T47D (cell line): Measurements from ENCODE around the gene JHY.

ENCODE experiments used
- DNase-seq, 2 experiments: peaks; one replicate each; pipeline versions ENCODE4 v3.0.0 to v3.0.0-alpha.2; 2011 to 2012; ENCODE audit warnings: low read depth in 1 of 2, low spot score in 1 of 2
- JUND ChIP-seq: IDR thresholded peaks from 2 replicates; pipeline ENCODE4 v1.6.1; 2012; ENCODE audit warnings: low read depth
- in situ Hi-C: cut with HindIII; loops from 2 replicates; pipeline ENCODE4 v1.10.0; 2016; ENCODE audit warnings: low sequenced_read_pairs, low pct_unique_long_range_greater_than_20kb

The JHY gene

GRCh38 chr11:122979103-122979814 lies 96.7 kb downstream of the JHY start:
- in situ Hi-C loops, result no loop called here
- no peak for TF ChIP-seq JUND
- no peak for DNase-seq

DNA sequence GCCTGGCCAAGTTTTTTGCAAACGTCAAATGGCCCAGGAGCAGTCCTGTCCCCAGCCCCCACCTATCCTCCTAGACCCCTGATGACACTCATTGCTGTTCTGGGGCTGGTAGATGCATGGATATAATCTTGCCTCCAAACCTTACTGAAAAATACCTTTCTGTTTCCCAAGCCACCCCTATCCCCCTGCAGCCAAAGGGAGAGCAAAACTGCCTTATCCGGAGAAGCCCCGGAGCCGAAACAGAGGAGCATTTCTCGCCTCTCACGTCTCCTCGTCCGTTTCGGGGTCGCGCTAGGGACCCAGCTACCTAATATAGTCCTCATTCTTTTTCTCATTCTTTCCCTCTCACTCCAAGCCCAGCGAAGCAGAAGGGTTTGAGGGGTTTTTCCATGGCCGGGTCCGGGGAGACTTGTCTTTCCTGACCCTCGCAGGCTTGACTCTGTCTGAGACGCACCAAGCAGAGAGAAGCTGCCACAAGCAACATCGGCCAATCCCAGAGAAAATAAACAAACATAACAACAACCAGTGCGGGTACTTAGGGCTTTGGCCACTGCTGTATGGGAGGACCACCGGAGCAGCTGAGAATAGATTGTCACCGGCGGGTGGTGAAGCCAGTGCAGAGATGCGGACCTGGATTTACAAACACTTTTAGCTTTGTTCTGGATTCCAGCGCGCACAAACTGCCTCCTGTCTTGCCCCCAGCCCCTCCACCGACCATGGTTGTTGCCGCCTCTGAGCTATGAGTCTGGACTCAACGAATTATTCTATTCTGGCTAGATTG lies 97.4 kb downstream of the JHY start:
- in situ Hi-C loops, result no loop called here

DNA sequence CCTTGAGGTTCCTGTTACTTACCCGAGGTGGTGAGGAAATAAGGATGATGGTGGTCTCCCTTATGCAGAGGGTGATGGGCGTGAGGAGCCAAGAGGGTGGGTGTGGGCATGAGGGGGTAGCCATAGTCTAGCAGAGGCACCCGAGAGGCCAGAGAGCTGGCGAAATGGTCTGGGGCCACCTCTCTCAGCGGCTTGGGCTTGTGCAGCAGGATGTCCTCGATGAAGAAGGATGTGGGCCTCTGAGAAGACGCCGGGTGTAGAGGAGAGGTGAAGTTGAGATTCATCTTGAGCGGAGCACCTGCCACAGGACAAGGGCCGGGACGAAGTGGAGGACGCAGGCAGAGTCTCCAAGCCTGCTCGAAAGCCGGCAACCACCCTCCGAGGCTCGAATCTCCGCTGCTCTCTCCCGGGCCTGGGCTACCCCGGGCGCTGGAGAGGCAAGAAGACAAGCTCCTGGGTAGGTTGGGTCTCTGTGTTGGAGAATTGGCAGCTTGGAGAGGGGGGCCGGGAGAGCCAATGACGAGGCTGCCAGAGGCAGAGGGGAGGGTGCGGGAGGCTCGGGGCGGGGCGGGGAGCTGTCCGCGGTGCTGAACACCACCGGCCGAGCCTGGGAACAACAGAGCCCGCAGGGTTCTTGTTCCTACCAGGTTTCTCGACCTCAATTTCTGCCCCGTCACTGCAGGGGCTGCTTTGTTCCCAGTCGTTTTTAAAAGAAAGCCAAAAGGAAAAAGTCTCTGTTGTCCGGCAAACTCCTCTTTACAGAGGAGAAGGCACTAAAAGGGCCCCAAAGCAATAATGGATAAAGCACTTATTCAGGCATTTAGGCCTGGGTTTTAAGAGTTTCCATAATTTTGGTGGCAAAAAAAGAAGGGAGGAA lies 99.1 kb downstream of the JHY start, which contains the start of gene BSX:
Gene BSX, minus strand, starts transcription at position 447 of the 877 bp plus-strand sequence. Its CDS starts 163 bp downstream, at position 284.
- 0 out of 2 replicates have a peak, but pooled peaks have one; percentile 13 for TF ChIP-seq JUND
- DNase-seq, result peak; percentile 96

More for the DNA sequence above, 97.4 kb downstream of the JHY start:
- no peak for DNase-seq
- no peak for TF ChIP-seq JUND

GRCh38 chr11:122983438-122984185 lies 101.1 kb downstream of the JHY start:
- no peak for TF ChIP-seq JUND
- in situ Hi-C loops, result no loop called here
- no peak for DNase-seq

More for the DNA sequence above, 99.1 kb downstream of the JHY start, which contains the start of gene BSX:
- in situ Hi-C loops, result no loop called here

DNA sequence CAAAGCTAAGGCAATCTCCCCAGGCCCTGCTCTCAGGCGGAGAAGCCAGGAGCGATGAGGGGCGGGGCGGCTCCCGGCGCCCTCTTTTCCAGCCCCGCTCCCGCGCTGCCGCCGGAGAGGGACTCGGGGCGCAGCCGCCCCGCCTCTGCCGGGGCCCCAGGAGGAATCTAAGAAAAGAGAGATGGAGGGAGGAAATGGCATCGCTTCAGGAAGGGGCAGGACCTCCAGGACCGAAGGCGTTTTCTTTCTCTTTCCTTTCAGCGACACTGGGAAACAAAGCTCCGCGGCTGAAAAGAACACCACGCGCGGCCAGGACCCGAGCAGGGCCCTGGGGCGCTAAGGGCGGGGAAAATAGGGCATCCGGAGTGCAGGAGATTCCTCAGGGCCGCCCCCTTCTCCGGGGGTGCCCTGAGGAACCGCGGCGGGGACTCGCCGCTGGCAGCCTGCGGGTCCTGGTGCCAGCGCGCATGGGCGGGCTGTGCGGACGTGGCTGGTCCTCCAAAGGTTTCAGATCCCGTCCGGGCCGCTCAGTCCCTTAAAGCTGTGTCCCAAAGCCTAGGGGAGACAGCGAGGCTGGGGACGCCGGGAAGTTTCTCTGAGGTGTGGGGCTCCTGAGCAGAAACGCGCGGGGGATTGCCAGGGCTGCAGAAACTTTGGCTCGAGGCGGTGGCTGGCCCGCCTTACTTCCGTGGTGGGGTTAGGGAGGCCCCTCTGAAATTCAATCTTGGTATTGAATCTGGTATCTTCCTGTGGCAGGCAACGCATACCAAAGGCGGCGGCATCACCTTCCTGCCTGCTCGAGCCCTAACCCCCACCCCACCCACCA lies 101.8 kb downstream of the JHY start:
- TF ChIP-seq JUND, result no peak
- in situ Hi-C loops, result no loop called here
- DNase-seq, result no peak

DNA sequence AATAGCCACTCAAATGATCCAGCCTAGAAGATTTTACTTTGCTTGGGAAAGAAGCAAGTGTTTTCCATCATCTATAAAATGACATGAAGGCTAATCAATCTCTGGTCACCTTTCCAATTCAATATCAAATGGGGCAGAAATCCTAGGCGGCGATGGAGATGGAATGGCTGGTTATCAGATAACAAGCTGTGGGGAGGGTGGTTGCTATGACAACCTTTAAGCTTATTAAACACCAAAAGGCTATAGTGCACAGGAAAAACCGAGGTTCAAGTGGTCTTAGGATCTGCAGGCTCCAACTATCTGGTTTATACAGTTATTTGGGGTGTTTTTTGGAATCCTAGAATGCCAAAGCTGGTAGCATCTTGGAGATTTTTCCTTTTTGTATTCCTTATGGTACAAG lies 113.0 kb downstream of the JHY start:
- TF ChIP-seq JUND, result no peak
- in situ Hi-C loops, result no loop called here
- no peak for DNase-seq

DNA sequence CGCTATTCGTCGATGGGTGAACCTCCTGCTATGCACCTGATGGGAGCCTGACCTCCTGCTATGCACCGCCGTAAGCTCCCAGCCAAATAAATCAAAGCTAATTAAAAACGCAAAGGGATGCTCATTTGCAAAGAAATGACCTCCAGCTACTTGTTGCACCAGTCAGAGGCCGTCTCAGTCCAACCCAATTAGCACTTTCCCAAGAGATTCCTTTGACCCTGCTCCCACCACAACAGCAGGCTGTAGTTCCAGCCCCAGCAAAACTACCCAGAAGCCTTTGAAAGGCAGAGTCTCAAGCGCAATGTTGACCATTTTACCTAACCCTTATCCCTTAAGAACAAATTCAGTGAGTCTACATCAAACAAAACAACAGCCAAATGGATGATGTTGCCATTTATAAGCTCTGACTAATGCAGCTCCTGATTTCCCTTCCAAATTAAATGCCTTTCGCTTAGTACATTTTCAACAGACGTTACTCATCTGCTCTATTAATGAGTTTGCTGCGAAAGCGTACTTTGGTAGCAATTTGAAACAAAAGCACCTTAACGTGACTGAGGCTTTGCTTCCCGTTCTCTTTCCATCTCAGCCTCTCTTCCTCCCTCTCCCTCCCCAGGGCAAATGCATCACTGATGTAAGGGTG lies 116.3 kb downstream of the JHY start:
- no peak for TF ChIP-seq JUND
- in situ Hi-C loops, result no loop called here
- no peak for DNase-seq

- TF ChIP-seq JUND, result no peak
- in situ Hi-C loops, result no loop called here
- DNase-seq, result no peak
Measured at GRCh38 chr11:123000721-123001120, 118.2 kb downstream of the JHY start.

DNA sequence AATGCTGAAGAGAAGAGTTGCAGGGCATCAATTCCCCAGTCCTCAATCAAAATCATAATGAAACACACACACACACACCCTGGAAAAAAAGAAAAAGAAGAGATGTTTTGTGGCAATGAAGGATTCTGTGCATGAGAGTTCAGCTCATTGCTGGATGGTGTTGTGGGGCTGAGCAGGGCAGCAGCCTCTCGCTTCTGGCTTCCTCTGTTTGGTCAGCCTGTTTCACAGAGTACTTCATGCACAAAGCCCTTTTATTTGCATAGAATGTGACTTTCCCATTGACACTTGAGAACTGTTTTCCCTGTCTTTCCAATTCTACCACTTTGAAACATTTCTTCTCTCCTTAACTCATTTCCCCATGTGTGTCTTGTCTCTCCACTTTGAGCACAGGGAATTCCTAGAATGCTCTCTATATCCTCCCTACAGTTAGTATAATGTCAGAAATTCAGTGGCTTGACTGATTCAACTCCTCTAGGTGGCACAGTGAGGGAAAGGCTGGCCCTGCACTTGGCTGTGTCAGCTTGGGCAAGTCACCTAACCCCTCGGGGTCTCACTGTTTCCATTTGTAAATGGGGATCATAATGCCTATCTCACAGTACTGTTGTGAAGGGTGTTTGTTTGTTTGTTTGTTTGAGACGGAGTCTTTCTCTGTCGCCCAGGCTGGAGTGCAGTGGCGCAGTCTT lies 124.4 kb downstream of the JHY start:
- no peak for TF ChIP-seq JUND
- peak in 1 of 2 experiments; percentile 33 for DNase-seq
- in situ Hi-C loops, result no loop called here
